B cell (primary cell): ENCODE measurements around the gene DOCK4.

Experiments
- EZH2 ChIP-seq: IDR thresholded peaks from 2 replicates; pipeline ENCODE4 v1.6.1; 2012; ENCODE audit warnings: borderline replicate concordance, low read depth, mild to moderate bottlenecking, moderate library complexity, low read length; ENCODE audit not compliant: insufficient read depth, poor library complexity, severe bottlenecking
- TF ChIP-seq, protein P1 (sequence below): fragments of 200-600 bp; IDR thresholded peaks from one replicate; pipeline ENCODE4 v1.8.0; 2022; ENCODE audit warnings: antibody characterized with exemption, mild to moderate bottlenecking

GRCh38 chr7:112108981-112109380 is 97.2 kb downstream of the DOCK4 start:
- TF ChIP-seq, protein P1, sequence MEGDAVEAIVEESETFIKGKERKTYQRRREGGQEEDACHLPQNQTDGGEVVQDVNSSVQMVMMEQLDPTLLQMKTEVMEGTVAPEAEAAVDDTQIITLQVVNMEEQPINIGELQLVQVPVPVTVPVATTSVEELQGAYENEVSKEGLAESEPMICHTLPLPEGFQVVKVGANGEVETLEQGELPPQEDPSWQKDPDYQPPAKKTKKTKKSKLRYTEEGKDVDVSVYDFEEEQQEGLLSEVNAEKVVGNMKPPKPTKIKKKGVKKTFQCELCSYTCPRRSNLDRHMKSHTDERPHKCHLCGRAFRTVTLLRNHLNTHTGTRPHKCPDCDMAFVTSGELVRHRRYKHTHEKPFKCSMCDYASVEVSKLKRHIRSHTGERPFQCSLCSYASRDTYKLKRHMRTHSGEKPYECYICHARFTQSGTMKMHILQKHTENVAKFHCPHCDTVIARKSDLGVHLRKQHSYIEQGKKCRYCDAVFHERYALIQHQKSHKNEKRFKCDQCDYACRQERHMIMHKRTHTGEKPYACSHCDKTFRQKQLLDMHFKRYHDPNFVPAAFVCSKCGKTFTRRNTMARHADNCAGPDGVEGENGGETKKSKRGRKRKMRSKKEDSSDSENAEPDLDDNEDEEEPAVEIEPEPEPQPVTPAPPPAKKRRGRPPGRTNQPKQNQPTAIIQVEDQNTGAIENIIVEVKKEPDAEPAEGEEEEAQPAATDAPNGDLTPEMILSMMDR = no peak
- TF ChIP-seq EZH2 = no peak
